Fibroblast of the conjunctiva (primary cell): ENCODE measurements around the gene ATP2B2.

Source experiments
- DNase-seq: peaks from one replicate; pipeline ENCODE4 v3.0.0-alpha.2; 2010; ENCODE audit warnings: low read depth

Gene ATP2B2

DNA sequence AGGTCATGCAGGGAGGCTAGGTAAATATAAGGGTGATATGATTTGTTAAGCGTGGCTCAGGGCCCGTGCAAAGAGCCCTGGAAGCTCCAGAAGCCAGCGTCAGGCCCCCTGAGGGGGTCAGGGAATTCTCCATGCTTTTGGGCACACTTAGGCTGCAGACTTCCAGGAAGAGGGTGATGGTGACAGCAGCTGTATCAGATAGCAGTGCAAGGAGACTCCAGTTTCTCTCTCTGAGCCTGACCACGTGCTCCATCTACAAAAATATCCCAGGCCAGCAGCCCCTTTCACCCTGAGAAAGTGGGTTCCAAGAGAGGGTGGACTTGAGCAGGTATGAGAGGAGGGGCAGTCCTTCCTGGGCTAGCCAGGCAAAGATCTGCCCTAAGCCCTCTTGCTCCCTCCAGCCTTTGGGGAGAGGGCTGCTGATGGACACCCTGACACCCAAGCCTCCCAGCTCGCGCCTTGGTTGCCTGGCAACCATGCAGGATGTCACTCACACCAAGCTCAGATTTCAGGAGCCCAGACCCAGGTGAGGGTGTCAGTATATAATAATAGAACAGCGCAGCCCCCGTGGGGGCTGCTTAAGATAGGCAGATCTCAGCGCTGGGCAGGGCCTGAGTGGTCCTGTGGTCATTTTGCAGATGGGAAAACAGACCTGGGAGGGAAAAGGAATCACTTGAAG is 35.8 kb downstream of the ATP2B2 start:
- DNase-seq: no peak

DNA sequence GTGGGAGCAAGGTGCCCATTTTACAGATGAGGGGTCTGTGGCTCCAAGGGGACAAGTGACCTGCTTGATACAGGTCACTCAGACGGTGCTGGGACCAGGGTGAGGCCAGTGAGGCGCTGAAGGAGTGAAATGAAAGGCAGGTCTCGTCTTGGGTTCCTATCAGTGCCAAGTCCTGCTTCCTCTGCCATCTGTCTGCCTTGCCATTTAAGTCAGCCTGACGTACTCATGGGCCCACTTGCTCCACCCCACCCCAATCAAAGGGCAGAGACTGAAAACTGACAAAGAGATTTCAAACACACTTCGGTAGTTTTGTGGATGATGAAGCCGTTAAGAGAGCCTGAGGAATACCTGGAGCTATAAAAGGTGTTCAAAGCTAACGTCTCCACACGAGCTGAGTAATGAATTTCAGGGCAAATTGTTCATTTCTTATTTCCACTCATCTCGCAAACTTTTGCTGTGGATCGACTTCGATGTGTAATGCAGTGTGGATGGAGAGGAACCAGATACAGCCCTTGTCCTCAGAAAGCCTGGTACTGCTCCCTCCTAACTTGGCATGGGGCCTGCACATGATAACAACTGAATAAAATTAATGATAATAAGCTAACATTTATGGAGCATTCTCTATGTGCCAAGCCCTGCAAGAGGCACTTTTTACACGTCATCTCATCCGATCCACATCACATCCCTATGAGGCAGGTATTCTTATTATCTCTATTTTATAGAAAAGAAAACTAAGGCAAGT is 36.6 kb downstream of the ATP2B2 start:
- DNase-seq: no peak

GRCh38 chr3:10467904-10468612 is 37.3 kb downstream of the ATP2B2 start:
- no peak for DNase-seq

GRCh38 chr3:10467204-10467603 is 38.2 kb downstream of the ATP2B2 start:
- no peak for DNase-seq

DNA sequence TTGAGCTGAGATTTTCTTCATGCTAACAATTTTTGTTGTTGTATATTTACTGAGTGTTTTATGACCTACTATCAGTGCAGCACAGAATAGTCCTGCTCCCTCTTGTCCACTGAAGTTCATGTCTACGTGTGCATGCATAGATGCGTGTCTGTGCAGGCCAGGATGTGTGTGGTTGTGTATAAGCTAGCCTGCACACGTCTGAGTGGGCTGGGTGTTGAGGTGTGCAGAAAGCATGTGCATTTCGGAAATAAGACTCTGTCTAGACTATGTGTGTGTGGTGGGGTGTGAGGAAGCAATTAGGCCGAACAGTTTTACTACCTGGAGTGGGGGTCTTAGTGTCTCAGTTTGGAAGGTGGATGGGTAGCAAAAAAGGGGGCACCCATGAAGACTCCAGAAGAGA is 39.2 kb downstream of the ATP2B2 start:
- no peak for DNase-seq

DNA sequence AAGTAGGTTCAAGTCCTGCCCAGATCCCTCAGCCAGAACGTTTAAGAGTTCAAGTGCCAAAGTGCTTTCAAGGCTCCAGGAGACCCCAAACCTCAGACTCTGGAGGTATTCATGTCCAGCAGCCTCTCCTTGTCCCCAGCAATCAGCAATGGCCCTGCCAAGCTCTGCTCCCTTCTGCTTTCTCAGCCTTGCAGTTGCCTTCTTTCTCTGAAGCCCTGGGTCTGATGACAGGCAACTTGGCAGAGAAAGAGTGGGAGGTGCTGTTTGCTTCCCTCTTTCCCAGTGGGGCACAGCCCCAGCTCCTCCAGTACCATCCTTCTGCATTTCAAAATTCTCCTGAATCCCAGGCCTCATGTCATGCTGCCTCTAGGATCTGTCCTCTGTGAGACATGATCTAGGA is 40.2 kb downstream of the ATP2B2 start:
- DNase-seq: no peak

DNA sequence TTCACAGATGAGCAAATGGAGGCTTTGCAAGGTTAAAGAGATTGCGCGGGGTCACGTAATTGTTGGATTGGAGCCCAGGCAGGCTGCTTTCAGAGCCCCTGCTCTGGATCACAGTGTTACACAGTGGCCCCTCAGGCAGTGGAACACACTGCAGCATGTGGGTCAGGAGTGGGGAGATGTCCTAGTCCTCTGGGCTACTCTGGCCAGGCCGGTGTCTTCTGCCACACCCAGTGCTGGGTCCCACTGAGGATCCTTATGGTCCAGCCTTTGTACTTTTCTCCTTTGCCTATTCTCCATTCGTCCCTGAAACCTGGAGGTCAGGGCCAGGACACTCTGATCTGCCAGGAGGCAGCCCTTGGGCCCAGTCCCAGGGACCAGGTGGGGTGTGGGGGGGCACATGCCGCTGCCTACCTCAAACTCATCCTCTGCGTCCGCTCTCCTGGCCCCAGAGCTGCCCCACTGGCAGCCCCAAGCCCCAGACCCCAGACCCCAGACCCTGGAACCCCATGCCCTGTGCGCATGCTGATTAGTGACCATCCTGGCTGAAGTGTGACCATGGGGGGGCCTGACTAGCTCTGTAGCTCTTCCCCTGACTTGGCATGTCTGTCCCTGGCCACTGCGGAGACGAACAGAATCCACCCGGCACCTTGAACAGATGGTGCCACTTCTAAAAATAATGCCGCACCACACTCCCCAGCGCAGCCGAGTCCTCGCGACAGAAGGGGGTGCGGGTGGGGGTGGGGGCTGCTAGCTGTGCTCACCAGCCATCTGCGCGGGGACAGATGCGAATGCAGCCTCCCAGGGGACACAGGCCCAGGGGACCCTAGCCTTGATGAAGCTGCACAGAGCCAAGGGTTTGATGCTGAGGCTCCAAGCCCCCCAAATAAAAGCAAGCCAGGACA is 41.6 kb downstream of the ATP2B2 start:
- DNase-seq: no peak

- no peak for DNase-seq
Observed at GRCh38 chr3:10462641-10463532, 42.5 kb downstream of the ATP2B2 start.

DNA sequence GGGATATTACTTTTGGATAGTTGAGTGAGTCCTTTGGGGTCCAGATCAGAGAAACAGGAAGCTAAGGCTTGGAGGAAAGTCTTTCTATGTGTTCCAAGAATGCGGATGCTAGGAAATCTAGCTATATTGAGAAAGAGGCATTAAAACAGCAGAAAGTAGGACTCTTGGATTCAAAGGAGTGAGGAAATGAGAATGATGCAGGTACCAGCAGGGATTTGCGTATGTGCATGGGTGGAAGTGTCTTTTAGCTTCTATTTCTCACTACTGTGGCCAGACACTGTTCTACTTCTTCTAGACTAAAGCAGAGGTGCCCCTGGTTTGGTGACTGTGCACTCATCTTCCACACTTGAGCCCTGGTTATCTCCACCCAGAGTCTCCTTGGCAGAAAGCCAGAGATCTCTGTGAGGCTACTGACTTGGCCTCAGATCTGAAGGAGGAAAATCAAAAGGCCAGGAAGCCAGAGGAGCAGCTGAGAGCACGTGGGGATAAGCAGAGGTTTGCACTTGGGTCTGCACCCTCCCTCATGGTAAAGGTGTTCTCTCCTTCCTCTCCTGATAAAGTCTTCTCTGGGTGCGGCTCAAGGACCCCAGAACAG is 44.3 kb downstream of the ATP2B2 start:
- no peak for DNase-seq

- peak; percentile 4 for DNase-seq
Observed at GRCh38 chr3:10459954-10460754, 45.2 kb downstream of the ATP2B2 start.

DNA sequence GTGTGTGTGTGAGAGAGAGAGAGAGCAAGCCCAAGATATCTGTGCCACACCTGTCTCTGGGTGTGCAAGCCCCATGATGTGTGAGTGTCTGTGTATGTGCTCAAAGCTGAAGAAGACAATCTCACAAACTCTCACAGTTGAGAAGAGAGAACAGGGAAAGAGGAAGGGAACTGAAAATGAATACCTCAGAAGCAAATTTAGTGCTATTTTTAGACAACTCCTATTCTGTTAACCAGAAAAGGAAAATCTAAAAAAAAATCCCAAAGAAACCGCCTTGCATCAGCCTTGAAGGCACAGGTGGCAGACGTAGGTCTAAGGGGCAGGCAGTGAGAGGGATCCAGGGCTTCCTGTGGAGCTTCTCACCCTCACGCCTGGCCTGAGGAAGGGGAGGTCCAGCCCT is 47.8 kb downstream of the ATP2B2 start:
- no peak for DNase-seq

DNA sequence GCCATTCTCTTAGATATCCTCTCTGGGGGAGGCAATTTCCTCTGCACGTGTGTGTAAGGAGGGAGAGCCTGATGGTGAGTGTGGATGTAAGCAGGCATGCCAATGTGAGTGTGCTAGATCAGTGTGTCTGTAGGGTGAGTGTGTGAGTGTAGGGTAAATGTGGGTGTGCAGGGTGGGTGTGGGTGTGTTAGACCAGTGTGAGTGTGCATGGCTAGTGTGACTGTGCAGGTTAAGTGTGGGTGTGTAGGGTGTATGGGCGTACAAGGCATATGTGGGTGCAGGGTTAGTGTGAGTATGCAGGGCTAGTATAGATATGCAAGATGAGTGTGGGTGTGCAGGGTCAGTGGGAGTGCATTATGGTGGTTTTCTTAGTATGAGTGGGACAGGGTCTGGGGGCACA is 48.4 kb downstream of the ATP2B2 start:
- DNase-seq: no peak

DNA sequence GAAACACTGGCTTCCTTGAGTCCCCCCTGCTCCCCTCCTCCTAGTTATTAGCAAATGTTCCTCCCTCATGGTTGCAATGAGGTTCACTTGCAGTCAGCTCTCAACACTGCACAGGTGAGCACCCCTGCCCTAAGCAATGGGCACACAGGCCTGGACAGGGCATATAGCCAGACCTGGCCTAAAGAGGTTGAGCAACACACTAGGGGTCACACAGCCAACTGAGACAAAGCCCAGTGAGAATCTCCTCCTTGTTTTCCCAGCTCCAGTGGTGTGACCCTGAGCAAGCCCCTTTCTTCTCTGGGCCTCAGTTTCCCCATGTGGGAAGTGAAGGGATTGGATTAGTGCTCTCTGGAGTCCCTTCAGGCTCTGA is 49.9 kb downstream of the ATP2B2 start:
- no peak for DNase-seq

GRCh38 chr3:10454907-10455544 is 50.4 kb downstream of the ATP2B2 start:
- DNase-seq: no peak

DNA sequence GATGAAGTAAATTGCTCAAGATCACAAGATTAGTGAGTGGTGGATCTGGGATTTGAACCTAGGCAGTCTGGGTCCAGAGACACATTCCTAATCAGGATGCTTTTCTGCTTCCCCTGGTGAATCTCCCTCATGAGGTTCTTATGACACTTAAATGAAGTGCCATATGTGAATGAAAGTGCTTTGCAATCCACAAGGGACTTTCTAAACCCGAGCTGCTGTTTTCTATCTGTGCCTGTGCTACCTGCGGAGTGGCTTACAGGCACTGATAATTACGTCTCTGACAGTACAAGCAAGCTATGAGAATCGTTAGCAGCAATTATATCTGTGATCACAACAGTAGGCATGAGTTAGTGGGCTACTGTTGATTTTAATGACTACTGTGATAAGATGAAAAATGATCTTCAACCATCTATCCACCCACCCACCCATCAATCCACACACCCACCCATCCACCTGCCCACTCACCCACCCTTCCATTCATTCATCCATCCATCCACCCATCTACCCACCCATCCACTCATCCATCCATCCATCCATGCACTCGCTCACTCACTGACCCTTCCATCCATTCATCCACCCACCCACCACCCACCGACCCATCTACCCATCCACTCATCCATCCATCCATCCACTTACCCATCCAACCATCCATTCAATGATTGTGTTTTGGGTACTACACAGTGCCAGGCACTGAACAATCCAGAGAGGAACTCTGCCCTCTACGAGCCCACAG is 51.8 kb downstream of the ATP2B2 start:
- DNase-seq: no peak

GRCh38 chr3:10450494-10451440 is 54.6 kb downstream of the ATP2B2 start:
- no peak for DNase-seq

- DNase-seq: no peak
Observed at GRCh38 chr3:10449436-10449835, 56.0 kb downstream of the ATP2B2 start.

GRCh38 chr3:10448544-10448943 is 56.8 kb downstream of the ATP2B2 start:
- no peak for DNase-seq
